Measurements from ENCODE around the gene PTPRD.

Gene PTPRD

DNA sequence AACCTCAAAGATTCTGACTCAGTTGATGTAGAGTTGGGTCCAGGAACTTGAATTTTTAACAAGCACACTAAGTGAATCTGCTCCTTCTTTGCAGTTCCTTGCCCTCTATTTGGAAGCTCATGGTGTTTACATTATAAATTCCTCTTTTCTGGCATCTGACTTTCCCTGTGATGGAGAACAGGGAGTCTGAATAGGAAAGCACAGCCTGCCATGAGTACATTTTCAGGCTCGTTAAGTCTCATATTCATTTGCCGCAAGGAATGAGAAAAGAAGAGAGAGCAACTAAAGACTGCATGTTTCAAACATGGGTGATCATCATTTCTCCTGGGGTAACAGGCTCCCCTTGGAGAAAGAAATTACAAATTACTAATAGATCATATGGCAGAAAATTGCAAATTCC is 2345.2 kb downstream of the PTPRD start:
- DNase-seq: no peak

DNA sequence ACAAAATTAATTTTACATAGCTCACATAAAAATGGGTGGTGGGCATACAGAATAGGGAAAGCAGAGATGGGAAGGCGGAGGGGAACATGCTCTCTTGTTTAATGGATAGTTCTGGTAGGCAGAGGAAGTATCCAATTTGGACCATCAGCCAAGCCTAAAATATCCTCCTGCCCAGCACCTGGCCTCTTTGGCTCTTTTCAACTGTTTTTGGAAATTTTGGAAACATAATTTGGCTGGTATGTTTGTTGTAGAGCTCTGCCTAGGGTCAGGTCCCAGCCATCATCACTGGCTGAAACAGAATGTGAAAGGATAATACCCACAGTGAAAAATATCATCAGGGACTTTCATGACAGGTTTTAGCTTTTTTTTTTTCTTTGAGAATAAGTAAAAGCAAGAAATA is 2345.9 kb downstream of the PTPRD start:
- no peak for DNase-seq

DNA sequence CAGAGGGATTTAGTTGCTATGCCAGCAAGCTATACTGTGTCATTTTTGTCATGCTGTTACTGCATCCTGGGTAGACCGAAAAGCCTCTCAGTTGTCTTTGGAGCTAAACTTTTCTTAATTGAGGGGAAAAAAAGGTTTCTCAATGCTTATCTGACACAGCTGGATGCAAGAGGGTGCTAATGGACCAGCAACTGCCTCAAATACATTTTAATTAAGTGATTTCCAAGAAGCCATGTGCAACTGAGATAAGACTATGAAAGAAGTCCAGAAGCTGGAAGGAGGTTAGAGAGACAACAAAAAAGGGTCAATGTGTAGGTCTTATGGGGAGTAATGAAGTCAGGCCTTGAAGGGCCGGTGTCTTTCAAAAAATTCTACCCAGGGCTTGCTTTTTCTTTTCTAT is 2347.5 kb downstream of the PTPRD start:
- DNase-seq: no peak
